ENCODE data around the gene CELF1. TPM values are rescaled to one million over a fixed set of nuclear protein-coding genes. Genes with fewer than 3 reads are reported as not detected.

CELF1 gene
- polyA plus RNA-seq, 1 donor from 2014 or later = 209 TPM

- Histone ChIP-seq H2AFZ (ENCODE audit: low read depth, low read length) (no peak overlapping the region), H3K27ac (ENCODE audit: low read length) (no peak overlapping the region), H3K4me2 (ENCODE audit: low read length) (no peak overlapping the region), H3K9me3 (ENCODE audit: low read length) (no peaks in the 10 kb centered on the region), H3K27me3 (ENCODE audit: insufficient read depth, low read depth, low read length) (no peaks in the 10 kb centered on the region), H3F3A (ENCODE audit: insufficient read depth, low read length, poor library complexity, severe bottlenecking) (no peaks in the 10 kb centered on the region), H3K9ac (ENCODE audit: low read length) (no peak overlapping the region), H3K79me2 (replicated peaks; ENCODE audit: insufficient read depth, low read length) (peaks cover 66% of the 10 kb centered on the region), H3K36me3 (ENCODE audit: insufficient read depth, low read length) (no peaks in the 10 kb centered on the region), H4K20me1 (ENCODE audit: insufficient read depth) (no peaks in the 10 kb centered on the region), H3K9me2 (ENCODE audit: insufficient read depth, low read length) (no peaks in the 10 kb centered on the region), H3K4me3 (ENCODE audit: low read length) (no peak overlapping the region)
- TF ChIP-seq TAF1 (IDR thresholded peaks at IDR 0.05; ENCODE audit: low read depth) (no peak), EZH2 (IDR thresholded peaks at IDR 0.05; ENCODE audit: borderline replicate concordance, insufficient read depth, low read length, poor library complexity, severe bottlenecking) (no peak), RAD21 (conservative IDR thresholded peaks at IDR 0.05) (no peak), CTCF (IDR thresholded peaks at IDR 0.05; ENCODE audit: poor library complexity, severe bottlenecking) (no peak), MXI1 (conservative IDR thresholded peaks at IDR 0.05; ENCODE audit: poor library complexity, severe bottlenecking) (no peak), REST (IDR thresholded peaks at IDR 0.05; ENCODE audit: borderline replicate concordance) (no peak), POLR2AphosphoS5 (IDR thresholded peaks at IDR 0.05) (no peak), EP300 (conservative IDR thresholded peaks at IDR 0.05; ENCODE audit: poor library complexity, severe bottlenecking) (no peak), SMC3 (conservative IDR thresholded peaks at IDR 0.05; ENCODE audit: poor library complexity) (no peak)
Observed at GRCh38 chr11:47506373-47506772, 46.6 kb downstream of the CELF1 start.

- Histone ChIP-seq H4K20me1 (ENCODE audit: insufficient read depth) (no peaks in the 10 kb centered on the region), H3K9ac (ENCODE audit: low read length) (no peak overlapping the region), H3K4me2 (ENCODE audit: low read length) (no peak overlapping the region), H2AFZ (ENCODE audit: low read depth, low read length) (no peak overlapping the region), H3K36me3 (ENCODE audit: insufficient read depth, low read length) (no peaks in the 10 kb centered on the region), H3K27me3 (ENCODE audit: insufficient read depth, low read depth, low read length) (no peaks in the 10 kb centered on the region), H3K9me2 (ENCODE audit: insufficient read depth, low read length) (no peaks in the 10 kb centered on the region), H3K79me2 (replicated peaks; ENCODE audit: insufficient read depth, low read length) (peaks cover 67% of the 10 kb centered on the region), H3K27ac (ENCODE audit: low read length) (no peak overlapping the region), H3K4me3 (ENCODE audit: low read length) (no peak overlapping the region), H3F3A (ENCODE audit: insufficient read depth, low read length, poor library complexity, severe bottlenecking) (no peaks in the 10 kb centered on the region), H3K9me3 (ENCODE audit: low read length) (no peaks in the 10 kb centered on the region)
- TF ChIP-seq CTCF (IDR thresholded peaks at IDR 0.05; ENCODE audit: poor library complexity, severe bottlenecking) (no peak), RAD21 (conservative IDR thresholded peaks at IDR 0.05) (no peak), POLR2AphosphoS5 (IDR thresholded peaks at IDR 0.05) (no peak), TAF1 (IDR thresholded peaks at IDR 0.05; ENCODE audit: low read depth) (no peak), REST (IDR thresholded peaks at IDR 0.05; ENCODE audit: borderline replicate concordance) (no peak), EP300 (conservative IDR thresholded peaks at IDR 0.05; ENCODE audit: poor library complexity, severe bottlenecking) (no peak), SMC3 (conservative IDR thresholded peaks at IDR 0.05; ENCODE audit: poor library complexity) (no peak), EZH2 (IDR thresholded peaks at IDR 0.05; ENCODE audit: borderline replicate concordance, insufficient read depth, low read length, poor library complexity, severe bottlenecking) (no peak), MXI1 (conservative IDR thresholded peaks at IDR 0.05; ENCODE audit: poor library complexity, severe bottlenecking) (no peak)
Observed at GRCh38 chr11:47504910-47505309, 48.0 kb downstream of the CELF1 start.

Data from neural cell (in vitro differentiated cells).